ENCODE measurements around the gene ABCC9. TPM values are rescaled to one million over a fixed set of nuclear protein-coding genes. Genes with fewer than 3 reads are reported as not detected.

Gene ABCC9
- total and polyA plus RNA-seq, 10 donors, result 0.42 to 21.8 (median 14.2) TPM

DNA sequence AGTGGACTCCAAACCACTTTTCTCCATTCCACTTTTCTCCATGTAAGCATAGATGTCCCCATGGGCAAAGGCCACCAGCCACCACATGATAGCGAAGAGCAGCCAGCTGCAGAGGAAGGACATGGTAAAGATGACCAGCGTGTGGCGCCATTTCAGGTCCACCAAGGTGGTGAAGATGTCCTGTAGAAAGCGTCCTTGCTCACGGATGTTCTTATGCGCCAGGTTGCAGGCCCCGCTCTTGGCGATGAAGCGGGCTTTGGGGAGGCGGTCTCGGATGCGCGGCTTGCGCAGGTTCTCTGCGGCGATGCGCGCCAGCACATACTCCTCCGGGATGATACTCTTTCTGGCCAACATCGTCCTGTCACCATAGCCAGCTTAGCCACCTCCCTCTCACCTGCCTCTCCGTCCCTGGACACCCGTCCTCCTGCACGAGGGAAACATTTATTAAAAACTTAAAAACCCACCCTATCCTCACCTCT lies 167.9 kb downstream of the ABCC9 start:
- intact Hi-C loops (cut with DNase I; ENCODE audit: low total_unique reads), result no loop called here
- Histone ChIP-seq H3K36me3 (no peaks in the 10 kb centered on the region), H3K4me1 (peaks cover 0 to 22% (median 9%) of the 10 kb centered on the region in 6 donors), H3K9me3 (no peaks in the 10 kb centered on the region), H3K27me3 (replicated peaks in 1 of 7) (peaks cover 0 to 56% (median 30%) of the 10 kb centered on the region in 7 donors), H3K4me3 (peak overlapping the region in 7 of 8 donors; percentile 0 to 64 (median 33)), H3K27ac (peak overlapping the region in 7 of 8 donors; percentile 21 to 80 (median 71))
- DNase-seq, result no peak
- WGBS, 5 donors, result 14 to 30% (median 23%) methylated on average over 23 of the region's 23 CpGs
- TF ChIP-seq, protein P1, sequence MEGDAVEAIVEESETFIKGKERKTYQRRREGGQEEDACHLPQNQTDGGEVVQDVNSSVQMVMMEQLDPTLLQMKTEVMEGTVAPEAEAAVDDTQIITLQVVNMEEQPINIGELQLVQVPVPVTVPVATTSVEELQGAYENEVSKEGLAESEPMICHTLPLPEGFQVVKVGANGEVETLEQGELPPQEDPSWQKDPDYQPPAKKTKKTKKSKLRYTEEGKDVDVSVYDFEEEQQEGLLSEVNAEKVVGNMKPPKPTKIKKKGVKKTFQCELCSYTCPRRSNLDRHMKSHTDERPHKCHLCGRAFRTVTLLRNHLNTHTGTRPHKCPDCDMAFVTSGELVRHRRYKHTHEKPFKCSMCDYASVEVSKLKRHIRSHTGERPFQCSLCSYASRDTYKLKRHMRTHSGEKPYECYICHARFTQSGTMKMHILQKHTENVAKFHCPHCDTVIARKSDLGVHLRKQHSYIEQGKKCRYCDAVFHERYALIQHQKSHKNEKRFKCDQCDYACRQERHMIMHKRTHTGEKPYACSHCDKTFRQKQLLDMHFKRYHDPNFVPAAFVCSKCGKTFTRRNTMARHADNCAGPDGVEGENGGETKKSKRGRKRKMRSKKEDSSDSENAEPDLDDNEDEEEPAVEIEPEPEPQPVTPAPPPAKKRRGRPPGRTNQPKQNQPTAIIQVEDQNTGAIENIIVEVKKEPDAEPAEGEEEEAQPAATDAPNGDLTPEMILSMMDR (IDR thresholded peaks at IDR 0.05 in 8 of 11, conservative IDR thresholded peaks at IDR 0.05 in 3 of 11), result peak in 2 of 11 experiments; percentile 7 to 21
- TF ChIP-seq POLR2AphosphoS5 (IDR thresholded peaks at IDR 0.05), result peak in 2 of 3 donors; percentile 31 to 35
- TF ChIP-seq POLR2A (IDR thresholded peaks at IDR 0.05), result no peak

GRCh38 chr12:21771311-21771710 lies 169.9 kb downstream of the ABCC9 start:
- no peak for DNase-seq
- no peaks in the 10 kb centered on the region for H3K9me3 ChIP-seq
- peaks cover 0 to 45% (median 30%) of the 10 kb centered on the region in 7 donors for H3K27me3 ChIP-seq (replicated peaks in 1 of 7)
- H3K4me3 ChIP-seq, result no peak overlapping the region
- no peak for TF ChIP-seq POLR2A (IDR thresholded peaks at IDR 0.05)
- TF ChIP-seq POLR2AphosphoS5 (IDR thresholded peaks at IDR 0.05), result no peak
- TF ChIP-seq, protein P1 (IDR thresholded peaks at IDR 0.05 in 8 of 11, conservative IDR thresholded peaks at IDR 0.05 in 3 of 11), result no peak
- H3K27ac ChIP-seq, result peak overlapping the region in 3 of 8 donors; percentile 3 to 78 (median 25)
- H3K36me3 ChIP-seq, result no peaks in the 10 kb centered on the region
- H3K4me1 ChIP-seq, result peaks cover 0 to 22% (median 9%) of the 10 kb centered on the region in 6 donors
- intact Hi-C loops (cut with DNase I; ENCODE audit: low total_unique reads), result no loop called here
- WGBS, 5 donors, result 47 to 83% (median 62%) methylated on average over 1 of the region's 1 CpG

- Histone ChIP-seq H3K27ac (peak overlapping the region in 1 of 8 donors; percentile 18), H3K36me3 (peaks cover 0 to 6% (median 0%) of the 10 kb centered on the region in 6 donors), H3K4me1 (peaks cover 0 to 9% (median 4%) of the 10 kb centered on the region in 6 donors), H3K9me3 (no peaks in the 10 kb centered on the region), H3K4me3 (no peak overlapping the region), H3K27me3 (replicated peaks in 1 of 7) (peaks cover 0 to 25% (median 17%) of the 10 kb centered on the region in 7 donors)
- intact Hi-C loops (cut with DNase I; ENCODE audit: low total_unique reads), result no loop called here
- 58 to 71% (median 65%) methylated on average over 2 of the region's 2 CpGs for WGBS, 5 donors
- DNase-seq, result no peak
- TF ChIP-seq, protein P1 (IDR thresholded peaks at IDR 0.05 in 8 of 11, conservative IDR thresholded peaks at IDR 0.05 in 3 of 11), result no peak
- TF ChIP-seq POLR2A (IDR thresholded peaks at IDR 0.05) (no peak), POLR2AphosphoS5 (IDR thresholded peaks at IDR 0.05) (no peak)
These were observed 171.9 kb downstream of the ABCC9 start for GRCh38 chr12:21769307-21769706.

- Histone ChIP-seq H3K9me3 (no peaks in the 10 kb centered on the region), H3K36me3 (peaks cover 0 to 6% (median 0%) of the 10 kb centered on the region in 6 donors), H3K4me1 (no peaks in the 10 kb centered on the region), H3K27ac (no peak overlapping the region), H3K4me3 (no peak overlapping the region), H3K27me3 (replicated peaks in 1 of 7) (no peaks in the 10 kb centered on the region)
- DNase-seq, result no peak
- intact Hi-C loops (cut with DNase I; ENCODE audit: low total_unique reads), result no loop called here
- TF ChIP-seq, protein P1 (IDR thresholded peaks at IDR 0.05 in 8 of 11, conservative IDR thresholded peaks at IDR 0.05 in 3 of 11), result no peak
- TF ChIP-seq POLR2A (IDR thresholded peaks at IDR 0.05), result no peak
- 83 to 90% (median 86%) methylated on average over 2 of the region's 2 CpGs for WGBS, 5 donors
These were observed 174.8 kb downstream of the ABCC9 start for GRCh38 chr12:21766403-21766802.

All from spleen (tissue), 11 donors.